Stimulated activated naive CD8-positive, alpha-beta T cell treated with anti-CD3 and anti-CD28 coated beads, Interleukin-15, Interleukin-2, amounts not matched to agents 100 U/mL and 50 U/mL, for 24 hours (primary cell): ENCODE results near the gene SMR3A.

Experiments used
- ATAC-seq: fragments of 150-1000 bp; cut with Tn5 transposase; one replicate; pipeline ENCODE4 v1.10.0; 2021
- DNase-seq: peaks from one replicate; pipeline ENCODE4 v3.0.0; 2021

Gene SMR3A

DNA sequence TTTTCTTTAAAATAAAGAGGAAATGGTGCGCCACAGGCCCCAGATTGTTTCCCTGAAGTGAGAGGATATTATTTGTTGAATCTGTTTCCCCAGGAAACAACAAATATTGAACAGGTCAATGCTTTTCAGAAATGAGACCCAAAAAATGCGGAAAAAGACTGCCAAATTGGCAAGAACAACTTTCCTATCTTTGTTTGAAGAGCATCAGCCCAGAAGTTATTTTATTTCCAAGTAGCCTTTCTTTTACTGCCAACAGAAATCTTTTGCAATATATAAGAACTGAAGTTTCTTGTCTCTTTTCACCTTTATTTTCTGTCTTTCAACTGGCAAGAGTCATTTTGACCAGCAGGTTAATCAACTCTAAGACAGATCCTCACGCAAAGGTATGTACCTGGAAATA lies at the start of gene SMR3A:
Gene SMR3A, plus strand, starts transcription at position 301 of the 400 bp plus-strand sequence. CDS start 1,356 bp downstream, outside the sequence.
- ATAC-seq (no peak), DNase-seq (no peak)

DNA sequence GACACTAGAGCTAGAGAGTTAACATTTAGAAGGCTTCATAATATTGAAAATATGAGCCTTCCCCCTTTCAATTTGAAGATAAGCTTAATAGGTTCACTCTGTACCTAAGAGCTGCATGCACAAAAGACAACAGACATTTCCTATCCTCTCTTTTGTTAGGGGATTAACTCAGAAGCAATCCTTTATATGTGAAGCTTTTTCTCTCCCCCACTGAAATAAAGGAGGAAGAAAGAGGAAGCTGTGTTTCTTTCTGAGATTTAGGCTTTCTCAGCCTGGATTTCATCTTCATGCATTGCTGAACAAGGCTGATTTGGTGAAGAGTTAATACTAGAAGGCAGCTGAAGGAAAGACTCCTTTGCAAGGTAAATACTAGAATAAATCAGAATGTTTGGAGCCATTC lies 46.8 kb upstream of the SMR3A start:
- ATAC-seq, result no peak

DNA sequence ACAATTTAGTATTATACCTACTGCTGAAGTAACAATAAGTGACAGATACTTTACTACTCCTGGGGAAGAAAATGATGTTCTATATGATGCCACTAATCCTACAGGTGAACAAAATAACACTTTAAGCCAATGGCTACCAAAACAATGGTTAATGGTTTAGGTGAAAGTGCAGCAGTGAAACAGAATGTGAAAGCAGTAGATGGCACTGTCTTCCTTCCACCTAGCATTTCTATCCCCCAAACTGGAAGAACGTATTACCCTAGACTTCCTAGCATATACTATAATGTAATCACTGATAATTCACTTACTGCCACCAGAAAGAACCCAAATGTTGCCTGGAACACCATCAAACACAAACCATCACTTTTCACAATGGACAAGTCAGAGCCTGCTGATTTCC lies 44.6 kb upstream of the SMR3A start:
- DNase-seq (no peak), ATAC-seq (no peak)

More for the DNA sequence above, 46.8 kb upstream of the SMR3A start:
- no peak for DNase-seq

DNA sequence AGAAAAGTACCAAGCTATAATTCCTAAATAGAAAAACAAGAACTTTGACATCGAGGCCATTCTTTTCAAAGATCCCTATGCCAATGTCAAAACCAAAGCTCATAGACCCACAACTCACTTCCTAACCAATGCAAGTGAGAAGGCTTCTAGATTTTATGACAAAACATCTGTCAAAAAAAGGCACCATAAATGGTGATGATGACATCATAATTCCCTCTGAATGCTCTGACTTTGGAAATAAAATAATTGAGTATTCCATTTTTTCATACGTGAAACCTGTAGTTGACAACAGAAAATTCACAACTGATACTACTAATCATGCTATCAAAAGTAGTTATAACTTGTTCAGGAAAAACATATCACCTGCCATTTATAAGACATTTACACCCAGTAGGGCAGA lies 34.5 kb upstream of the SMR3A start:
- DNase-seq (no peak), ATAC-seq (no peak)

DNA sequence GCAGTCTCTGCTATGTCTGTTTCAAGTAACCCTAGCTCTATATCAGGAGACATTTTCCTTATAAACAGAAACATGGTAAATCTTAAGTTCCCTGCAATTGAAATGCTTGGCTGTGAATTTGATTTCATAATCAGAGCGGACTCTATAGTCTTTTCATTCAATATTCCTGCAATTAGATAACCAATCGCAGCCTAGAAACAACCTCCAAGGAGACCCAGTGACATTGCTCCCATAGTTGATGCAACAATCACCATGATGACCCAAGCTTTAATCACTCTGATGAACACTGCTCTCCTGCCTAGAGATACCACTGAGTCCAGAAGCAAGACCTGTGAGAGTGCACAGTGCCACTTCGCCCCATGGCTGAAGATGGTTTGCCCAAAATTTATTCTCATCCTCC lies 25.9 kb upstream of the SMR3A start, which contains the start of gene CABS1:
Gene CABS1, plus strand, starts transcription at position 301 of the 400 bp plus-strand sequence. Its CDS starts 59 bp downstream, at position 360.
- no peak for ATAC-seq
- DNase-seq, result no peak

DNA sequence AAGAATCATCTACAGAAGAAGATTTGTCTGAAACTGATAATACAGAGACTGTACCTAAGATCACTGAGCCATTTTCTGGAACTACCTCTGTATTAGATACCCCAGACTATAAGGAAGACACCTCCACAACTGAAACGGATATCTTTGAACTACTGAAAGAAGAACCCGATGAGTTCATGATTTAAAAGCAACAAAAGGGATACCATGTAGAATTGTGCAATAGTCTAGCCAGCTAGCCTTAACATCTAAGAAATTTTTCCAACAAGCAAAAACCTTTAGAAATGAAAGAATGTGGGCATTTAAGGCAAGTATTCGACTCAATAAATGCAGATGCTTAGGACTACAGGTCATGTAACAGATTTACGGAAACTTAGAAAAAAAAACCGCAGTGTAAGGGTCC lies 24.5 kb upstream of the SMR3A start:
- DNase-seq, result no peak
- ATAC-seq, result no peak

DNA sequence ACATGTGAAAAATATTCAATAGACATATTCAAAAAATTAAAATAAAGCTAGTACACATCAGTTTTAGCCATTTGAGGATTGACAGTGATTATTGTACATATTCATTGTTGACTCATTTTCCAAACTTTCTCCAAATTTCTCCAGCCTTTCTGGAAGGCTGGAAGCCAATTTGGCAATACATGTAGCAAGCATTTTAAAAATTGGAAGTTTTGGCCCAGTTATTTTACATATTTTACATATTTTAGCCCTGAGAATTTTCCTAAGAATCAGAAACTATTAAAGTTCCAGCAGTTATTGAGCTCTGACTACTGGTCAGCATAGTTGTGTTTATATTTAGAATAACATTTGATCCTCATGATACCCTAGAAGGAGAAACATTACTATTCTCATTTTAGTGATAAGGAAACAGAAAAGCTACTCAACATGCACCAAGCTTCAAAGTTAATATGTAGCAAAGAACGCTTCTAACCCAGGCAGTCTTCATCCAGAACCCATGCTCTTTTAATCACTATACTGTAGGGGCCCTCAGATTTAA lies 22.6 kb upstream of the SMR3A start:
- DNase-seq, result no peak
- no peak for ATAC-seq

DNA sequence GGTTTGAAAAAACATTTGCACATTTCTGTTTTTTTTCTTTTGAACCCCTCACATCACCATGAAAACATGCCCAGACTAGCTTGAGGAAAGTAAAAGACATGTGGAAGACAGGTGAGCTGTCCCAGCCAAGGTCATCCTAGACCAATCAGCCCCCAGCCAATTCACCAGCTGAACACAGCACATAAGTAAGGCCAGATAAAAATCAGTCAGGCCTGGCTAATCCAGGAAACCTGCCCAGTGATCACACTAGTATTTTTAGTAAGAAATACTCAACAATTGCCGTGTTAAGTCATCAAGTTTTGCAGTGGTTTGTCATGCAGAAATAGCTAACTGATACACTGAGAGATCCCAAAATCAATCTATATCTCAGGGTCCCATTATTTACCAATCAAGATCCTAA lies 4.4 kb upstream of the SMR3A start:
- ATAC-seq (no peak), DNase-seq (no peak)

DNA sequence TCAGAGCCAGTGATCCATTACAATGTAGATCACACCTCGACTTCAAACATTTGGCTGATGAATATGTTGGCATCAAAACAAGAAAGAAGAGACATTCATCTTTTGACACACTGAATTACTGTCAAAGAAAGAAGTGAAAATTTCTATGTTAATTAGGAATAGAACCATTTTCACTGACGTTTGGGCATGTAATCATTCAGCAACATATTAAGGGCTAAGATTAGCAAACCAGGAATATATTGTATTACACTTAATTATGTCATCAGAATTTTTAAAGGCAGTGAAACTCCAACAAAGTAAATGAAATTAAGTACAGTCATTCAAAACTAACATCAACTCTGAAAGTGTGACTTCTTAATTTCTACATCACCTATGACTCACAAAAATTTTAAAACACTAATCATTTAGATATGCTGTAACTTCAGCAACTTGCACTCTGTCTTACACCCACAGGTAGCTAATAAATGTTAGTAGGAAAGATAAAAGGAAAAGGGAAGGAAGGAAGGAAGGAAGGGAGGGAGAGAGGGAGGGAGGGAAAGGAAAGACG lies 1.4 kb upstream of the SMR3A start:
- ATAC-seq (no peak), DNase-seq (no peak)

DNA sequence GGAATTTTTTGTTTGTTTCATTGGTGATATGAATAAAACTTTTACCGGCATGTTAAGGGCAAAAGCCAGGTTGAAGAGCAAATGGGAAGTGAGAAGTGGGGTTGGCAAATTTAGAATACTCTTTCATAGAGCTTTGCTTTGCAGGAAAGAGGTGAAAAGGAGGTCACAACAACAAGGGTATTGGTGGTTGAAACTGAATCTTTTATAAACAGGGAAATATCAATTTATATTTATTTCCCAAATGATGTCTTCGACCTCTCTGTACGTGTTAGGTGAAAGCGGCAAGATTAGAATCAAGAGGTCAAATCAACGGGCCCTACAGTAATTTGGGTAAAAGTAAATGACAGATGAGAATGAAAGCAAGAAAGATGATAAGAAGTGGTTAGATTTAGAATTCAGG lies 3.4 kb downstream of the SMR3A start:
- DNase-seq (no peak), ATAC-seq (no peak)

DNA sequence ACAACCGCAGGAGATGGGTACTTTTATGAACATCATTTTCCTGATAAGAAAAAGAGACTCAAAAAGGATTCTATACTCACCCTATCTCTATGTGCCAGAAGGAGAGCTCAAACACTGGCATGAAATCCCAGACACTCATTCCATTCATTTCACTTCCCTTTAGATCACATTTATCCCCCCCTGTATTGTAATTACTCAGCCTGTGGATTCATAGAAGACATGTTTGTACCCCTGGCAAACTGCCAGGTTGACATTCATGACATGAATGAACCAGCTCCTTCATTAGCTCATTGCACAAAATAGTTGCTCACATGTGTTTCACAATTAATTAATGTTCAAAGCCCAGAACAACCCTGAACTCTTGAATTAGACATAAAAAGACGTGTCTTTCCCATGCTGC lies 4.9 kb downstream of the SMR3A start:
- ATAC-seq, result no peak
- no peak for DNase-seq

DNA sequence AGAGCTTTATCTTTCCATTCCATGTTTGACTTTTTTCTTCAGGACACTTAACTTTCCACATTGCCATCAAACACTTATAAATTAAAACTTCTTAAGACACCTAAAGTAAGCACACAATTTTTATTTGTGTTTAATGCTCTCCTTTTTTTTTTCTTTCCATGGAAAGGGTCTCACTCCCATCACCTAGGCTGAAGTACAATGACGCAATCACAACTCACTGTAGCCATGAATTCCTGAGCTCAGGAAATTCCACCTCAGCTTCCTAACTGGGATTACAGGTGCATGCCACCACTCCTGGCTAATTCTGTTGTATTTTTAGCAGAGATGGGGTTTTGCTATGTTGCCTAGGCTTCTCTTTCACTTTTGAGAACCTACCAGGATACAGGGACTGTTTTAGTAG lies 7.3 kb downstream of the SMR3A start:
- ATAC-seq (no peak), DNase-seq (no peak)

DNA sequence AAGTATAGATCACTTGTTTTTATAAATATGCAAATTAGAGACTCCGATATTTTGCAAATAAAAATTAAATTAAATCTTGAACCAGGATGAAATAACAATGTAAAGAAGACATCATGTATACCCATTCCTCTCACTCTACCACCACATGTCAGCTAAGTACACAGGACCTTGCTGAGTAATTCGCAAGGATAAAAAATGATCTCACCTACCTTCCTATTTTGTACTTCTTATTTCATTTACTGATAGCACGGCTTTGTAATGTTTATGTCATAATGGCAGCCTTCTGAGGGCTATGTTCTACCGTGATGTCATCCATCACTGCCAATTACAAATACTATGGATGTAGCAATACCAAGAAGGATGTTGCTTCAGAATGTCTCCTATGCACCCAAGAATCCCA lies 11.4 kb downstream of the SMR3A start:
- ATAC-seq (no peak), DNase-seq (no peak)

DNA sequence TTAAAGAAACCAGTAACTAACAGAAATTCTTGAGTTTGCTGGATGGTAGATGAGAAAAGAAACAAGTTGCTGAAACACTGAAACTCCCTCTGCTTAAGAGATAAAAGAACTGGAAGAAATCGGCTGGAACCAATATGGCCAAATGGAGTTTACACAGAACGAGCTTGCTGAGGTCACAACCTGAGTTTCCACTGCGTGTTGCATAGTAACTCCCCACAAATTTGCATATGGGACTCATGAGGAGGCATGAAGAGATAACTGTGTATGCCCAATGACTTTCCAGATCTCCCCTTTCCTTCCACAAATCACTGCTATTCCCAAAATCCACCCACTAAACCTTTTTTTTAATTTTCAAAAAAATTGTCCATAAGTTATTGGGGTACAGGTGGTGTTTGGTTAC lies 12.2 kb downstream of the SMR3A start:
- ATAC-seq (no peak), DNase-seq (no peak)

DNA sequence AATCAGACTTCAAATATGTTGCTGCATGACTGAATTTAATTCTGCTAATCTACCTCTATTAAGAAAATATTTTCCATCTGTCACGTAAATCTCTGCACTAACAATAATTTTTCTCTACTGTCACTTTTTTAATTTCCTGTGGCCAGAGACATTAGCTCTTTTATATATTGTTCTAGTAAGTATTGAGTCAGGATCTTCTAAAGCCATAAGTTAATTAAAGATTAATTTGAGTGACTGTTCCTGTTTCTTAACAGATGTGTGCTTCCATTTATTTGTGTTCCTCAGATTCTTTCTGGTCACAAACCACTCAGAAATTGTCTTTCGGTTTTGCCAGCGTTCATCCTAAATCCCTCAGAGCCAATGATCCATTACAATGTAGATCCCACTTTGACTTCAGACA lies 20.0 kb downstream of the SMR3A start:
- no peak for DNase-seq
- ATAC-seq, result no peak

DNA sequence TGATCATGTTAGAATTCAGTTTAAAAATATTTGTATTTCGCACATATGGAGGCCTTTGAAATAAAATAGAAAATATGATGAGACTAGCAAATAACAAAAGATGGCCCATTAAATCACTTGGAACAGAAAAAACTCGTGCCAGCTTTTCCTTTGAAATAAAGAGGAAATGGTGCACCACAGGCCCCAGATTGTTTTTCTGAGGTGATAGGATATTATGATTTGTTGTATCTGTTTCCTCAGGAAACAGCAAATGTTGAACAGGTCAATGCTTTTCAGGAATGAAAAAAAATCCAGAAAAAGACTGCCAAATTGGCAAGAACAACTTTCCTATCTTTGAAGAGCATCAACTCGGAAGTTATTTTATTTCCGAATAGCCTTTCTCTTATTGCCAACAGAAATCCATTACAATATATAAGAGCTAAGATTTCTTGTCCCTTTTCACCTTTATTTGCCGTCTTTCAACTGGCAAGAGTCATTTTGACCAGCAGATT lies 22.2 kb downstream of the SMR3A start, which contains the start of gene SMR3B:
Gene SMR3B, plus strand, starts transcription at position 441 of the 491 bp plus-strand sequence. CDS start 1,380 bp downstream, outside the sequence.
- no peak for ATAC-seq
- DNase-seq, result no peak

DNA sequence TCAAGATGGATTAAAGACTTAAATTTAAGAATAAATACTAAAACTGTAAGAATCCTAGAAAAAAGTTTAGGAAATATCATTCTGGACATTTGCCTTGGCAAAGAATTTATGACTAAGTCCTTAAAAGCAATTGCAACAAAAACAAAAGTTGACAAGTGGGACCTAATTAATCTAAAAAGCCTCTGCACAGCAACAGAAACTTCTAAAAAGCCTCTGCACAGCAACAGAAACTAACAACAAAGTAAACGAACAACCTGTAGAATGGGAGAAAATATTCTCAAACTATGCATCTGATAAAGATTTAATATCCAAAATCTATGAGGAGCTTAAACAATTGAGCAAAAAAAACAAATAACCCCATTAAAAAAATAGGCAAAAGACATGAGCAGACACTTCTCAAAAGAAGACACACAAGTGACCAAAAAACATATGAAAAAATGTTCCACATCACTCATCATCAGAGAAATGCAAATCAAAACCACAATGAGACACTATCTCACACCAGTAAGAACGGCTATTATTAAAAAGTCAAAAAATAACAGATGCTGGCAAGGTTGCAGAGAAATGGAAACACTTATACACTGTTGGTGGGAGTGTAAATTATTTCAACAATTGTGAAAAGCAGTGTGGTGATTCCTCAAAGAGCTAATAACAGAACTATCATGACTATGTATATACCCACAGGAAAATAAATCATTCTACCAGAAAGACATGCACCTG lies 31.7 kb downstream of the SMR3A start:
- ATAC-seq (no peak), DNase-seq (no peak)

DNA sequence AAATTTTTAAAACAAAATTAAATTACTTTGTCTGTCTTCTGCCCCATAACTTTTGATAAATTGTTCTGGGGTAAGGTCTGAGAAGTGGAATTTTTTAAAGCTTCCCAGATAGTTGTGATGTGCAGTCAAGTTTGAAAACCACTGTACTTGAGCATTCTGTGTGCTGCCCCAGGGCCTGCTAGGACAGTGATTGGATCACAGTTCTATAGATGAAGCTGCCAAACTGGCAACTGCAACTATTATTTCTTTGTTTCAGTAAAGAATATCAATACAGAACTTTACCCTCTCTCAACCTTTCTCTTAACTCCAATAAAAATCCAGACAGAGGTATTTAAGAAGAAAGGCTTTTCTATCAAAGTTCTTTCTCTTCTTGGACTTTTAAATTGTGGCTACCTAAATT lies 37.0 kb downstream of the SMR3A start, which contains the start of gene OPRPN:
Gene OPRPN, plus strand, starts transcription at position 361 of the 400 bp plus-strand sequence. CDS start 1,346 bp downstream, outside the sequence.
- no peak for ATAC-seq
- DNase-seq, result no peak

DNA sequence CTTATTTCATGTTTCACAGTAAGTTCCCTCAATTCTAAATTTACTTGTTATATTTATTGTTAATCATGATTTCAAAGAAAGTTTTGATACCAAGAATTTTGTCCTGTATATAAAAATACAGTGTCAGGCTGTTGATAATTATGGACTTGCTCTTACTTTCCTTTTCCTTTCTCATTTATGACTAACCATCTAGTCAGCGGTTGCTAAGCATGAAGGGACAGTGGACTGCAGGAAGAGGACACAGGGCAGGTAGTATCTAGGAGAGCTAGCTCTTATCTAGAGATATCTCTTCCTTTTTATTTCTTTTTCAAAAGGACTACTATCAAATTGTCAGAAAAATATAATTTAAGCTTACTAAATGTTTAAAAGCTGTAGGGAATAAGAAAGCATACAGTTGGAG lies 38.8 kb downstream of the SMR3A start:
- no peak for DNase-seq
- no peak for ATAC-seq

DNA sequence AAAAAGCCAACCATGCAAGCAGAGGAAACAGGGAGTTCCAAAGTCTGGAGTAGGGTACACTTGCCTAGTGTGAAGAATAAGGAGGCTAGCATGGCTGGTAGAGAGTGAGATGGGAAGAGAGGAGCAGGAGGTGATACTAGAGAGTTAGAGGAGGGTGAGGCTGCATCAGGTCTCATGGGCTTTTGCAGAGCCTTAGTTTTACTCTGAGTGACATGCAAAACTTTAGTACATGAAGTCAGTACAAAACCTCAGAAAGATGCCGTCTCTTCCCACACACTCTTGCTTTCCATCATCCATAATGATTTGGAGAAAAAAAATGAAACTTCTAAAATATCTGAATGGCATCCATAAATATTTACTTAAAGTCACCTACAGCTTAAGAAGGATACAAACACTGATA lies 42.2 kb downstream of the SMR3A start:
- DNase-seq, result no peak
- ATAC-seq, result no peak

DNA sequence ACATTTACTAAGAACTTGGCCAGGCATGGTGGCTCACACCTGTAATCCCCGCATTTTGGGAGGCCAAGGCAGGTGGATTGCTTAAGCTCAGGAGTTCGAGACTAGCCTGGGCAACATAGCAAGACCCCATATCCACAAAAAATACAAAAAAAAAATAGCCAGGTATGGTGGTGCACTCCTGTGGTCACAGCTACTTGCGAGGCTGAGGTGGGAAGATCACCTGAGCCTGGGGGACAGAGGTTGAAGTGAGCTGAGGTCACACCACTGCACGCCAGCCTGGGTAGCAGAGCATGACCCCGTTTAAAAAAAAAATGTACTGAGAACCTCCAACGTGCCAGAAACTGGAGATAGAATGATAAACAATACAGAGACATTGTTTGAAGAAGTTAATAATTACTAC lies 45.2 kb downstream of the SMR3A start:
- no peak for ATAC-seq

More for the DNA sequence above, 45.2 kb downstream of the SMR3A start:
- DNase-seq, result no peak
